ENCODE results near the gene ANTKMT.
A peak's percentile ranks its signal among the peaks of the same experiment; 100 is the strongest.
"Not testable (repeated sequence)": the region's sequence is repeated elsewhere in the genome, so short reads cannot be mapped to it uniquely, and the experiment has no call there.

The ANTKMT gene

GRCh38 chr16:728131-728889 lies 7.4 kb downstream of the ANTKMT start:
- peak in 1 of 2 donors; percentile 57 for DNase-seq (ENCODE audit: low read depth in 2 of 2)

GRCh38 chr16:728890-729744 lies 8.2 kb downstream of the ANTKMT start:
- DNase-seq (ENCODE audit: low read depth in 2 of 2): no peak

- DNase-seq (ENCODE audit: low read depth in 2 of 2): no peak
These were observed 9.1 kb downstream of the ANTKMT start for GRCh38 chr16:729768-730665.

- no peak for DNase-seq (ENCODE audit: low read depth in 2 of 2)
These were observed 9.9 kb downstream of the ANTKMT start for GRCh38 chr16:730666-731509.

GRCh38 chr16:732332-732731 lies 11.4 kb downstream of the ANTKMT start:
- DNase-seq (ENCODE audit: low read depth in 2 of 2): no peak

- no peak for DNase-seq (ENCODE audit: low read depth in 2 of 2)
These were observed 12.0 kb downstream of the ANTKMT start for GRCh38 chr16:732936-733335.

- DNase-seq (ENCODE audit: low read depth in 2 of 2): no peak
These were observed 12.6 kb downstream of the ANTKMT start for GRCh38 chr16:733382-734207.

GRCh38 chr16:734208-734980 lies 13.4 kb downstream of the ANTKMT start:
- DNase-seq (ENCODE audit: low read depth in 2 of 2): no peak

- DNase-seq (ENCODE audit: low read depth in 2 of 2): no peak
These were observed 14.3 kb downstream of the ANTKMT start for GRCh38 chr16:734981-735881.

- peak in 1 of 2 donors; percentile 45 for DNase-seq (ENCODE audit: low read depth in 2 of 2)
These were observed 15.1 kb downstream of the ANTKMT start for GRCh38 chr16:735982-736453.

GRCh38 chr16:736936-737481 lies 16.1 kb downstream of the ANTKMT start:
- DNase-seq (ENCODE audit: low read depth in 2 of 2): no peak

- DNase-seq (ENCODE audit: low read depth in 2 of 2): no peak
These were observed 18.9 kb downstream of the ANTKMT start for GRCh38 chr16:739560-740458.

- DNase-seq (ENCODE audit: low read depth in 2 of 2): no peak
These were observed 19.5 kb downstream of the ANTKMT start for GRCh38 chr16:740459-740763.

- DNase-seq (ENCODE audit: low read depth in 2 of 2): peak; percentile 88
These were observed 20.0 kb downstream of the ANTKMT start, which contains the start of gene CIAO3 for GRCh38 chr16:740764-741505. Gene CIAO3 (minus strand): TSS chr16:740997. CDS start chr16:740985, 12 bp downstream.

- no peak for DNase-seq (ENCODE audit: low read depth in 2 of 2)
These were observed 21.2 kb downstream of the ANTKMT start for GRCh38 chr16:741986-742629.

- not testable (repeated sequence) for DNase-seq (ENCODE audit: low read depth in 2 of 2)
These were observed 21.9 kb downstream of the ANTKMT start for GRCh38 chr16:742894-743293.

Data from activated CD4-positive, alpha-beta T cell treated with anti-CD3 and anti-CD28 coated beads for 24 hours (primary cell).